Large intestine (tissue), 3 donors: ENCODE data around the gene SLC13A5. TPM values are rescaled to one million over a fixed set of nuclear protein-coding genes. Genes with fewer than 3 reads are reported as not detected.
"Not testable (repeated sequence)": the region's sequence is repeated elsewhere in the genome, so short reads cannot be mapped to it uniquely, and the experiment has no call there.

Experiments
- DNase-seq, 2 donors: peaks; one replicate each; pipeline versions ENCODE4 v3.0.0 to v3.0.0-alpha.2; 2013
- H3K27ac ChIP-seq: one replicate; pipeline ENCODE4 v1.5.1; 2013; ENCODE audit warnings: low read length
- H3K27me3 ChIP-seq: 2 replicates; pipeline ENCODE4 v1.6.1; 2013; ENCODE audit warnings: low read length; ENCODE audit not compliant: control insufficient read depth, insufficient read depth
- H3K36me3 ChIP-seq: 2 replicates; pipeline ENCODE4 v1.6.1; 2013; ENCODE audit warnings: low read length; ENCODE audit not compliant: control insufficient read depth, insufficient read depth
- H3K4me1 ChIP-seq: one replicate; pipeline ENCODE4 v1.6.1; 2013; ENCODE audit warnings: low read length; ENCODE audit not compliant: control insufficient read depth, insufficient read depth
- H3K4me3 ChIP-seq: one replicate; pipeline ENCODE4 v1.5.1; 2013; ENCODE audit warnings: low read length
- H3K9me3 ChIP-seq: one replicate; pipeline ENCODE4 v1.6.1; 2013; ENCODE audit warnings: mild to moderate bottlenecking, low read depth, low read length, moderate library complexity; ENCODE audit not compliant: control insufficient read depth
- WGBS: methylation state at CpG from one replicate; pipeline ENCODE4 v1.1.5; 2013; ENCODE audit warnings: low lambda C conversion rate; ENCODE audit not compliant: insufficient coverage; 5-methylcytosine and 5-hydroxymethylcytosine counted together
- polyA plus RNA-seq: library from polyadenylated mRNA; unstranded; fragments of 120-200 nt; gene quantifications from one replicate; pipeline ENCODE4 v1.2.1, GENCODE V29; 2013

SLC13A5 gene
- polyA plus RNA-seq, 1 donor, result 1.9 TPM

DNA sequence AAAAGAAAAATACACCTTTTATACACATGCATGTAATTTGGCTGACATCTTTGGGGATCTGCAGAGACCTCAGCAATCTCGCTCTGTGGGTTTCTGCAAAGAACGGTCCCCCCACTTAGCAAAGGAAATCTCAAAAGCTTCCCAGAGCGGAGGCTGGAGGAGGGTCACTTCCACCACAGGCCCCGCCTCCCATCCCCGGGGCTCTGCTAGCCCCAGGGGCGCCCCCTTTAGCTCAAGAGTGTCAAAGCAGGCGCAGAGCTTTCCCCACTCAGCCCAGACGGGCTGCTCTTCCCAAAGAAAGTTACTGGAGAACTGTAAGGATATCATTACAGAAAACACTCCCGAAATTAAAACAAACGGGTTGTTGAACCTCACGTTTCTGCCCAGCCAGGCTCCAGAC lies 11.4 kb downstream of the SLC13A5 start:
- Histone ChIP-seq H3K27ac (no peak overlapping the region), H3K9me3 (no peaks in the 10 kb centered on the region), H3K36me3 (no peaks in the 10 kb centered on the region), H3K4me3 (no peak overlapping the region), H3K27me3 (no peaks in the 10 kb centered on the region), H3K4me1 (peaks cover 29% of the 10 kb centered on the region)
- DNase-seq, result peak in 1 of 2 donors; percentile 11
- no CpG with 5 or more reads among the region's 11 CpGs for WGBS

GRCh38 chr17:6700948-6701307 lies 12.2 kb downstream of the SLC13A5 start:
- no peak overlapping the region for H3K4me3 ChIP-seq
- H3K36me3 ChIP-seq, result no peaks in the 10 kb centered on the region
- peak in 1 of 2 donors; percentile 38 for DNase-seq
- WGBS, result no CpG with 5 or more reads among the region's 8 CpGs
- peaks cover 29% of the 10 kb centered on the region for H3K4me1 ChIP-seq
- no peaks in the 10 kb centered on the region for H3K9me3 ChIP-seq
- no peaks in the 10 kb centered on the region for H3K27me3 ChIP-seq
- H3K27ac ChIP-seq, result peak overlapping the region; percentile 72

GRCh38 chr17:6699997-6700947 lies 12.9 kb downstream of the SLC13A5 start:
- WGBS, result 40% methylated on average over 1 of the region's 16 CpGs
- Histone ChIP-seq H3K4me1 (peaks cover 29% of the 10 kb centered on the region), H3K9me3 (no peaks in the 10 kb centered on the region), H3K27ac (peak overlapping the region; percentile 72), H3K36me3 (no peaks in the 10 kb centered on the region), H3K4me3 (no peak overlapping the region), H3K27me3 (no peaks in the 10 kb centered on the region)
- peak; percentile 73 to 84 for DNase-seq

- Histone ChIP-seq H3K4me1 (peaks cover 22% of the 10 kb centered on the region), H3K27me3 (no peaks in the 10 kb centered on the region), H3K36me3 (no peaks in the 10 kb centered on the region), H3K4me3 (no peak overlapping the region), H3K27ac (no peak overlapping the region), H3K9me3 (no peaks in the 10 kb centered on the region)
- WGBS, result no CpG with 5 or more reads among the region's 11 CpGs
- no peak for DNase-seq
Measured at GRCh38 chr17:6698004-6698403, 15.2 kb downstream of the SLC13A5 start.

GRCh38 chr17:6696906-6697305 lies 16.3 kb downstream of the SLC13A5 start:
- DNase-seq, result no peak
- H3K36me3 ChIP-seq, result no peaks in the 10 kb centered on the region
- WGBS, result no CpG with 5 or more reads among the region's 5 CpGs
- H3K9me3 ChIP-seq, result no peaks in the 10 kb centered on the region
- H3K4me1 ChIP-seq, result peaks cover 27% of the 10 kb centered on the region
- H3K27ac ChIP-seq, result no peak overlapping the region
- no peak overlapping the region for H3K4me3 ChIP-seq
- H3K27me3 ChIP-seq, result no peaks in the 10 kb centered on the region

GRCh38 chr17:6695565-6695964 lies 17.6 kb downstream of the SLC13A5 start:
- Histone ChIP-seq H3K36me3 (no peaks in the 10 kb centered on the region), H3K4me1 (peaks cover 19% of the 10 kb centered on the region), H3K27me3 (no peaks in the 10 kb centered on the region), H3K9me3 (no peaks in the 10 kb centered on the region), H3K4me3 (no peak overlapping the region), H3K27ac (no peak overlapping the region)
- DNase-seq, result no peak
- no CpG with 5 or more reads among the region's 13 CpGs for WGBS

GRCh38 chr17:6695051-6695450 lies 18.1 kb downstream of the SLC13A5 start:
- DNase-seq, result no peak
- Histone ChIP-seq H3K4me1 (peaks cover 14% of the 10 kb centered on the region), H3K36me3 (no peaks in the 10 kb centered on the region), H3K9me3 (no peaks in the 10 kb centered on the region), H3K4me3 (no peak overlapping the region), H3K27ac (no peak overlapping the region), H3K27me3 (no peaks in the 10 kb centered on the region)
- 100% methylated on average over 1 of the region's 2 CpGs for WGBS

GRCh38 chr17:6691958-6692357 lies 21.2 kb downstream of the SLC13A5 start:
- H3K9me3 ChIP-seq, H3K4me1 ChIP-seq, H3K27me3 ChIP-seq, DNase-seq, H3K36me3 ChIP-seq, H3K4me3 ChIP-seq: not testable (repeated sequence)
- 82% methylated on average over 4 of the region's 6 CpGs for WGBS
- peak overlapping the region; percentile 72 for H3K27ac ChIP-seq

GRCh38 chr17:6691546-6691945 lies 21.6 kb downstream of the SLC13A5 start:
- Histone ChIP-seq H3K4me3 (no peak overlapping the region), H3K36me3 (no peaks in the 10 kb centered on the region), H3K27me3 (no peaks in the 10 kb centered on the region), H3K27ac (peak overlapping the region; percentile 72), H3K9me3 (no peaks in the 10 kb centered on the region), H3K4me1 (peaks cover 5% of the 10 kb centered on the region)
- 60% methylated on average over 2 of the region's 3 CpGs for WGBS
- DNase-seq, result peak; percentile 73 to 79

- no peak for DNase-seq
- Histone ChIP-seq H3K9me3 (no peaks in the 10 kb centered on the region), H3K36me3 (no peaks in the 10 kb centered on the region), H3K27me3 (no peaks in the 10 kb centered on the region), H3K4me3 (no peak overlapping the region), H3K4me1 (peaks cover 5% of the 10 kb centered on the region), H3K27ac (no peak overlapping the region)
- no CpG with 5 or more reads among the region's 11 CpGs for WGBS
Measured at GRCh38 chr17:6690641-6691040, 22.5 kb downstream of the SLC13A5 start.

- no peaks in the 10 kb centered on the region for H3K36me3 ChIP-seq
- H3K9me3 ChIP-seq, result no peaks in the 10 kb centered on the region
- H3K27ac ChIP-seq, result no peak overlapping the region
- DNase-seq, result no peak
- H3K4me1 ChIP-seq, result peaks cover 8% of the 10 kb centered on the region
- no CpG with 5 or more reads among the region's 9 CpGs for WGBS
- no peak overlapping the region for H3K4me3 ChIP-seq
- no peaks in the 10 kb centered on the region for H3K27me3 ChIP-seq
Measured at GRCh38 chr17:6688944-6689343, 24.2 kb downstream of the SLC13A5 start.
